A549 (cell line): ENCODE measurements around the gene C1orf94.

ENCODE experiments used
- HEYL ChIP-seq: fragments of 250-450 bp; sonication (Bioruptor Pico); IDR thresholded peaks from 2 replicates; pipeline ENCODE4 v1.8.0; 2021; ENCODE audit warnings: mild to moderate bottlenecking, moderate library complexity
- JUN ChIP-seq, 2 experiments: fragments of >200 bp; sonication (Bioruptor Twin); formaldehyde crosslinking; IDR thresholded peaks; 2 replicates in 1 of 2; 3 replicates in 1 of 2; pipeline ENCODE4 v1.6.1; 2016 to 2017
- KDM5A ChIP-seq: fragments of 200-600 bp; sonication (generic); IDR thresholded peaks from 2 replicates; pipeline ENCODE4 v1.6.1; 2016; ENCODE audit warnings: antibody characterized with exemption, mild to moderate bottlenecking
- POLR2A ChIP-seq: IDR thresholded peaks from 2 replicates; pipeline ENCODE4 v1.6.1; 2012; ENCODE audit warnings: mild to moderate bottlenecking, low read length
- ZSCAN20 ChIP-seq: fragments of 250-450 bp; sonication (Bioruptor Pico); IDR thresholded peaks from 2 replicates; pipeline ENCODE4 v1.8.0; 2022; ENCODE audit warnings: mild to moderate bottlenecking, moderate library complexity
- TF ChIP-seq, protein P1 (sequence below): fragments of 450-650 bp; IDR thresholded peaks from 2 replicates; pipeline ENCODE4 v1.6.1; 2014; ENCODE audit warnings: antibody characterized with exemption
- TF ChIP-seq, protein P2 (sequence below): fragments of >200 bp; sonication (Bioruptor Twin); formaldehyde crosslinking; IDR thresholded peaks from 3 replicates; pipeline ENCODE4 v1.6.1; 2016
- TF ChIP-seq, protein P3 (sequence below): fragments of >200 bp; sonication (Bioruptor Twin); formaldehyde crosslinking; IDR thresholded peaks from 3 replicates; pipeline ENCODE4 v1.5.1; 2016

DNA sequence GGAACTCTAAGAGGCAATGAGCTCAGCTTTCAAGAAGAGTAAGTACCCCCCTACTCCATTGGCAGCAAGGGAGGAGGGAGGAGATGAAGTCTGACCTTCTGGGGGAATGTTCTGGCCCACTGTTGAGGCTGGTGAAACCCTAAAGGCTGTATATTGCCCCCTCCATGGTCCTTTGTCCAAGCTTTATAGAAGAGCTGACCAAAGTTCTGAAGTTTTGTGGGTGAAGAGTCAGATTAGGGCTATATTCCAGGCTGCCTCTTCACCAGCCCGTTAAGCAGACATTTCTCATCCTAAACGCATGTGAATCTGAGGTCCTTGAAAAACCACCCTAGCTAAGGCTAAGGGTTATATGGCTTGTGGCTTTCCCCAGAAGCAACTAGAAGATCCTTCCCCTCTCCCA lies 1.4 kb downstream of the C1orf94 start:
- TF ChIP-seq JUN (IDR thresholded peaks at IDR 0.05) (no peak), KDM5A (no peak), HEYL (no peak), POLR2A (no peak), ZSCAN20 (CRISPR knock-in tag) (no peak)
- TF ChIP-seq, protein P1, sequence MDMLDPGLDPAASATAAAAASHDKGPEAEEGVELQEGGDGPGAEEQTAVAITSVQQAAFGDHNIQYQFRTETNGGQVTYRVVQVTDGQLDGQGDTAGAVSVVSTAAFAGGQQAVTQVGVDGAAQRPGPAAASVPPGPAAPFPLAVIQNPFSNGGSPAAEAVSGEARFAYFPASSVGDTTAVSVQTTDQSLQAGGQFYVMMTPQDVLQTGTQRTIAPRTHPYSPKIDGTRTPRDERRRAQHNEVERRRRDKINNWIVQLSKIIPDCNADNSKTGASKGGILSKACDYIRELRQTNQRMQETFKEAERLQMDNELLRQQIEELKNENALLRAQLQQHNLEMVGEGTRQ = no peak
- TF ChIP-seq, protein P2, sequence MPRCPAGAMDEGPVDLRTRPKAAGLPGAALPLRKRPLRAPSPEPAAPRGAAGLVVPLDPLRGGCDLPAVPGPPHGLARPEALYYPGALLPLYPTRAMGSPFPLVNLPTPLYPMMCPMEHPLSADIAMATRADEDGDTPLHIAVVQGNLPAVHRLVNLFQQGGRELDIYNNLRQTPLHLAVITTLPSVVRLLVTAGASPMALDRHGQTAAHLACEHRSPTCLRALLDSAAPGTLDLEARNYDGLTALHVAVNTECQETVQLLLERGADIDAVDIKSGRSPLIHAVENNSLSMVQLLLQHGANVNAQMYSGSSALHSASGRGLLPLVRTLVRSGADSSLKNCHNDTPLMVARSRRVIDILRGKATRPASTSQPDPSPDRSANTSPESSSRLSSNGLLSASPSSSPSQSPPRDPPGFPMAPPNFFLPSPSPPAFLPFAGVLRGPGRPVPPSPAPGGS = no peak
- TF ChIP-seq, protein P3, sequence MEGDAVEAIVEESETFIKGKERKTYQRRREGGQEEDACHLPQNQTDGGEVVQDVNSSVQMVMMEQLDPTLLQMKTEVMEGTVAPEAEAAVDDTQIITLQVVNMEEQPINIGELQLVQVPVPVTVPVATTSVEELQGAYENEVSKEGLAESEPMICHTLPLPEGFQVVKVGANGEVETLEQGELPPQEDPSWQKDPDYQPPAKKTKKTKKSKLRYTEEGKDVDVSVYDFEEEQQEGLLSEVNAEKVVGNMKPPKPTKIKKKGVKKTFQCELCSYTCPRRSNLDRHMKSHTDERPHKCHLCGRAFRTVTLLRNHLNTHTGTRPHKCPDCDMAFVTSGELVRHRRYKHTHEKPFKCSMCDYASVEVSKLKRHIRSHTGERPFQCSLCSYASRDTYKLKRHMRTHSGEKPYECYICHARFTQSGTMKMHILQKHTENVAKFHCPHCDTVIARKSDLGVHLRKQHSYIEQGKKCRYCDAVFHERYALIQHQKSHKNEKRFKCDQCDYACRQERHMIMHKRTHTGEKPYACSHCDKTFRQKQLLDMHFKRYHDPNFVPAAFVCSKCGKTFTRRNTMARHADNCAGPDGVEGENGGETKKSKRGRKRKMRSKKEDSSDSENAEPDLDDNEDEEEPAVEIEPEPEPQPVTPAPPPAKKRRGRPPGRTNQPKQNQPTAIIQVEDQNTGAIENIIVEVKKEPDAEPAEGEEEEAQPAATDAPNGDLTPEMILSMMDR = no peak
